Measurements from ENCODE around the gene SVOP. TPM values are rescaled to one million over a fixed set of nuclear protein-coding genes. Genes with fewer than 3 reads are reported as not detected.

SVOP gene
- total RNA-seq (2014; rRNA removed; shearing (Covaris generic)) (0.10 TPM in 1 of 2 replicates, not detected in the other), polyA plus RNA-seq (2016; fragmentation: Nextera tagmentation; extraction: Ambion mirVana) (not detected in 2 replicates)
- long read RNA-seq = 0 reads

- Mint-ChIP-seq H3K4me1 (peaks cover 7% of the 10 kb centered on the region; the same call in 2 of the 3 replicates), H3K4me3 (peak within 1 kb of the TSS; percentile 63), H3K27me3 (ENCODE audit: insufficient read depth, low read depth, poor library complexity) (no peaks in the 10 kb centered on the region), H3K36me3 (ENCODE audit: low read depth) (no peaks in the 10 kb centered on the region), H3K9me3 (no peaks in the 10 kb centered on the region), H3K27ac (no peak within 1 kb of the TSS)
- no peak within 1 kb of the TSS for H3K27ac ChIP-seq (ENCODE audit: low read depth)
- H3K36me3 ChIP-seq (ENCODE audit: insufficient read depth) = no peaks in the 10 kb centered on the region
- H3F3A ChIP-seq (replicated peaks; ENCODE audit: low read depth) = no peaks in the 10 kb centered on the region
- peak within 1 kb of the TSS; percentile 79 for H3K4me2 ChIP-seq
- ATAC-seq (peak; percentile 99), DNase-seq (ENCODE audit: low spot score) (peak; percentile 95)
- H3K4me1 ChIP-seq (ENCODE audit: insufficient read depth) = no peaks in the 10 kb centered on the region
- H2AFZ ChIP-seq = peak within 1 kb of the TSS; percentile 33; the same call in 1 of the 2 replicates
- no peaks in the 10 kb centered on the region for H3K9me2 ChIP-seq (ENCODE audit: insufficient read depth)
- no peaks in the 10 kb centered on the region for H4K20me1 ChIP-seq (replicated peaks; ENCODE audit: insufficient read depth)
- TF ChIP-seq ETS1 (IDR thresholded peaks at IDR 0.05) = no peak; the same call in 1 of the 2 replicates
- TF ChIP-seq REST (IDR thresholded peaks at IDR 0.05; ENCODE audit: unreplicated experiment) = peak; percentile 98
- TF ChIP-seq CREB1 (CRISPR knock-in tag; IDR thresholded peaks at IDR 0.05; ENCODE audit: low read depth) = peak; percentile 68
- no peak for TF ChIP-seq NANOG (IDR thresholded peaks at IDR 0.05; ENCODE audit: borderline replicate concordance)
- no peaks in the 10 kb centered on the region for H3K79me2 ChIP-seq (replicated peaks; ENCODE audit: insufficient read depth)
- peaks cover 6% of the 10 kb centered on the region; the same call in 1 of the 2 replicates for H3K27me3 ChIP-seq (ENCODE audit: insufficient read depth)
- peak within 1 kb of the TSS; percentile 54 for H3K4me3 ChIP-seq
Measured at GRCh38 chr12:109020796-109021380, at the start of gene SVOP. SVOP (minus strand) TSS chr12:109021068; CDS start chr12:109020868, 200 bp downstream.

GRCh38 chr12:109069307-109070271, 48.7 kb upstream of the SVOP start:
- Histone ChIP-seq H2AFZ (peak overlapping the region; percentile 88), H3K9me2 (ENCODE audit: insufficient read depth) (no peaks in the 10 kb centered on the region), H3K4me2 (peak overlapping the region; percentile 48; the same call in 1 of the 2 replicates), H3K36me3 (ENCODE audit: insufficient read depth) (no peaks in the 10 kb centered on the region), H3F3A (replicated peaks; ENCODE audit: low read depth) (no peaks in the 10 kb centered on the region), H4K20me1 (replicated peaks; ENCODE audit: insufficient read depth) (no peaks in the 10 kb centered on the region), H3K4me1 (ENCODE audit: insufficient read depth) (peaks cover 6% of the 10 kb centered on the region), H3K27me3 (ENCODE audit: insufficient read depth) (no peaks in the 10 kb centered on the region), H3K4me3 (no peak overlapping the region), H3K79me2 (replicated peaks; ENCODE audit: insufficient read depth) (no peaks in the 10 kb centered on the region), H3K27ac (ENCODE audit: low read depth) (no peak overlapping the region)
- H3K9me3 Mint-ChIP-seq = no peaks in the 10 kb centered on the region
- no peaks in the 10 kb centered on the region for H3K27me3 Mint-ChIP-seq (ENCODE audit: insufficient read depth, low read depth, poor library complexity)
- peaks cover under 1% of the 10 kb centered on the region; the same call in 2 of the 3 replicates for H3K36me3 Mint-ChIP-seq (ENCODE audit: low read depth)
- peak overlapping the region; percentile 53 for H3K4me3 Mint-ChIP-seq
- DNase-seq (ENCODE audit: low spot score) = peak; percentile 69
- ATAC-seq = peak; percentile 93
- H3K4me1 Mint-ChIP-seq = peaks cover 19% of the 10 kb centered on the region
- H3K27ac Mint-ChIP-seq = peak overlapping the region; percentile 77
- TF ChIP-seq EZH2 (IDR thresholded peaks at IDR 0.05; ENCODE audit: low read depth, unreplicated experiment) (no peak), ZNF331 (CRISPR knock-in tag; IDR thresholded peaks at IDR 0.05; ENCODE audit: low read depth) (no peak), ETS1 (IDR thresholded peaks at IDR 0.05) (no peak), JUNB (IDR thresholded peaks at IDR 0.05; ENCODE audit: unreplicated experiment) (no peak), CREB1 (CRISPR knock-in tag; IDR thresholded peaks at IDR 0.05; ENCODE audit: low read depth) (no peak), EZH2phosphoT487 (IDR thresholded peaks at IDR 0.05; ENCODE audit: unreplicated experiment) (no peak), CTCF (conservative IDR thresholded peaks at IDR 0.05; ENCODE audit: low read depth in 2 of 2) (no peak; a peak in 1 of 4 replicates)

All from GM23338 (cell line).